WTC11 (cell line): ENCODE data around the gene DIAPH1. TPM values are rescaled to one million over a fixed set of nuclear protein-coding genes. Genes with fewer than 3 reads are reported as not detected.

Experiments
- ATAC-seq: fragments of 200-7000 bp; cut with Tn5 transposase; 2 replicates; pipeline ENCODE4 v1.10.0; 2021; ENCODE audit warnings: mild to moderate bottlenecking, moderate library complexity
- CTCF ChIA-PET: fragments of 300-600 bp; sonication (Branson Sonifier 250); formaldehyde crosslinking; loops from one replicate; lab custom pipeline; 2021; ENCODE audit warnings: antibody characterized with exemption; lab: Charles Lee
- POLR2A ChIA-PET: fragments of 350-600 bp; sonication (Branson Sonifier 250); formaldehyde crosslinking; loops from one replicate; lab custom pipeline; 2021; ENCODE audit warnings: antibody characterized with exemption; lab: Charles Lee
- DNase-seq: peaks from one replicate; pipeline ENCODE4 v3.0.0; 2021; ENCODE audit warnings: low spot score
- H3K27ac Mint-ChIP-seq: 2 replicates; pipeline ENCODE4 v1.8.0; 2021; ENCODE audit warnings: mixed read lengths
- H3K27me3 Mint-ChIP-seq: 2 replicates; pipeline ENCODE4 v1.8.0; 2021; ENCODE audit warnings: low read depth, mild to moderate bottlenecking, moderate library complexity, mixed read lengths
- H3K36me3 Mint-ChIP-seq: 2 replicates; pipeline ENCODE4 v1.8.0; 2021; ENCODE audit warnings: mixed read lengths
- H3K4me1 Mint-ChIP-seq: 2 replicates; pipeline ENCODE4 v1.8.0; 2022; ENCODE audit warnings: mixed read lengths
- H3K4me3 Mint-ChIP-seq: 2 replicates; pipeline ENCODE4 v1.8.0; 2021; ENCODE audit warnings: mild to moderate bottlenecking, moderate library complexity, mixed read lengths
- H3K9me3 Mint-ChIP-seq: 2 replicates; pipeline ENCODE4 v1.8.0; 2021; ENCODE audit warnings: mixed read lengths
- FOXK1 ChIP-seq: sonication (generic); formaldehyde crosslinking; IDR thresholded peaks from 2 replicates; pipeline ENCODE4 v1.8.0; 2022; ENCODE audit warnings: mild to moderate bottlenecking, moderate library complexity, missing genetic modification reagents
- GABPB1 ChIP-seq: sonication (generic); formaldehyde crosslinking; IDR thresholded peaks from 2 replicates; pipeline ENCODE4 v1.8.1; 2023; ENCODE audit warnings: mild to moderate bottlenecking, missing genetic modification reagents
- NFE2L1 ChIP-seq: sonication (generic); formaldehyde crosslinking; IDR thresholded peaks from 2 replicates; pipeline ENCODE4 v1.8.1; 2023; ENCODE audit warnings: missing genetic modification reagents
- RELA ChIP-seq: sonication (generic); formaldehyde crosslinking; IDR thresholded peaks from 2 replicates; pipeline ENCODE4 v1.8.1; 2022; ENCODE audit warnings: missing genetic modification reagents, mild to moderate bottlenecking, borderline replicate concordance
- SMAD4 ChIP-seq: sonication (generic); formaldehyde crosslinking; IDR thresholded peaks from 2 replicates; pipeline ENCODE4 v1.8.0; 2022; ENCODE audit warnings: mild to moderate bottlenecking, missing genetic modification reagents
- TCF7 ChIP-seq: sonication (generic); formaldehyde crosslinking; IDR thresholded peaks from 2 replicates; pipeline ENCODE4 v1.8.0; 2022; ENCODE audit warnings: mild to moderate bottlenecking, low read depth, missing genetic modification reagents, moderate library complexity
- TP53 ChIP-seq: sonication (generic); formaldehyde crosslinking; IDR thresholded peaks from 2 replicates; pipeline ENCODE4 v1.8.1; 2023; ENCODE audit warnings: mild to moderate bottlenecking, missing genetic modification reagents
- ZBTB21 ChIP-seq: sonication (generic); formaldehyde crosslinking; IDR thresholded peaks from 2 replicates; pipeline ENCODE4 v1.8.1; 2023; ENCODE audit warnings: mild to moderate bottlenecking, missing genetic modification reagents, borderline replicate concordance
- ZNF219 ChIP-seq: sonication (generic); formaldehyde crosslinking; IDR thresholded peaks from 2 replicates; pipeline ENCODE4 v1.8.0; 2023; ENCODE audit warnings: missing genetic modification reagents, mild to moderate bottlenecking, borderline replicate concordance
- ZNF317 ChIP-seq: sonication (generic); formaldehyde crosslinking; IDR thresholded peaks from 2 replicates; pipeline ENCODE4 v1.8.1; 2023; ENCODE audit warnings: low read depth, mild to moderate bottlenecking, moderate library complexity, missing genetic modification reagents, borderline replicate concordance
- total RNA-seq: library from RNA; stranded (reverse); gene quantifications from 3 replicates; pipeline ENCODE4 v1.2.3, GENCODE V29; 2021
- TF ChIP-seq, protein P1 (sequence below): fragments of 200-600 bp; IDR thresholded peaks from 2 replicates; pipeline ENCODE4 v1.8.0; 2022; ENCODE audit warnings: antibody characterized with exemption
- TF ChIP-seq, protein P2 (sequence below): sonication (generic); formaldehyde crosslinking; IDR thresholded peaks from 2 replicates; pipeline ENCODE4 v1.8.0; 2023; ENCODE audit warnings: mild to moderate bottlenecking, missing genetic modification reagents
- TF ChIP-seq, protein P3 (sequence below): sonication (generic); formaldehyde crosslinking; IDR thresholded peaks from 2 replicates; pipeline ENCODE4 v1.8.1; 2022; ENCODE audit warnings: mild to moderate bottlenecking, moderate library complexity, missing genetic modification reagents
- TF ChIP-seq, protein P4 (sequence below): sonication (generic); formaldehyde crosslinking; IDR thresholded peaks from 2 replicates; pipeline ENCODE4 v1.8.1; 2022; ENCODE audit warnings: missing genetic modification reagents, borderline replicate concordance
- TF ChIP-seq, protein P5 (sequence below): sonication (generic); formaldehyde crosslinking; IDR thresholded peaks from 2 replicates; pipeline ENCODE4 v1.8.1; 2023; ENCODE audit warnings: mild to moderate bottlenecking, moderate library complexity, missing genetic modification reagents
- TF ChIP-seq, protein P6 (sequence below): sonication (generic); formaldehyde crosslinking; IDR thresholded peaks from 2 replicates; pipeline ENCODE4 v1.8.1; 2023; ENCODE audit warnings: mild to moderate bottlenecking, missing genetic modification reagents
- TF ChIP-seq, protein P7 (sequence below): fragments of 250-450 bp; sonication (Bioruptor Pico); IDR thresholded peaks from 2 replicates; pipeline ENCODE4 v1.9.0; 2021; ENCODE audit warnings: mild to moderate bottlenecking
- TF ChIP-seq, protein P8 (sequence below): sonication (generic); formaldehyde crosslinking; IDR thresholded peaks from 2 replicates; pipeline ENCODE4 v1.8.1; 2023; ENCODE audit warnings: mild to moderate bottlenecking, missing genetic modification reagents, moderate library complexity
- TF ChIP-seq, protein P9 (sequence below): sonication (generic); formaldehyde crosslinking; IDR thresholded peaks from 2 replicates; pipeline ENCODE4 v1.8.0; 2023; ENCODE audit warnings: missing genetic modification reagents

The DIAPH1 gene
- total RNA-seq, 1 experiment from 2014 or later: 109 TPM

DNA sequence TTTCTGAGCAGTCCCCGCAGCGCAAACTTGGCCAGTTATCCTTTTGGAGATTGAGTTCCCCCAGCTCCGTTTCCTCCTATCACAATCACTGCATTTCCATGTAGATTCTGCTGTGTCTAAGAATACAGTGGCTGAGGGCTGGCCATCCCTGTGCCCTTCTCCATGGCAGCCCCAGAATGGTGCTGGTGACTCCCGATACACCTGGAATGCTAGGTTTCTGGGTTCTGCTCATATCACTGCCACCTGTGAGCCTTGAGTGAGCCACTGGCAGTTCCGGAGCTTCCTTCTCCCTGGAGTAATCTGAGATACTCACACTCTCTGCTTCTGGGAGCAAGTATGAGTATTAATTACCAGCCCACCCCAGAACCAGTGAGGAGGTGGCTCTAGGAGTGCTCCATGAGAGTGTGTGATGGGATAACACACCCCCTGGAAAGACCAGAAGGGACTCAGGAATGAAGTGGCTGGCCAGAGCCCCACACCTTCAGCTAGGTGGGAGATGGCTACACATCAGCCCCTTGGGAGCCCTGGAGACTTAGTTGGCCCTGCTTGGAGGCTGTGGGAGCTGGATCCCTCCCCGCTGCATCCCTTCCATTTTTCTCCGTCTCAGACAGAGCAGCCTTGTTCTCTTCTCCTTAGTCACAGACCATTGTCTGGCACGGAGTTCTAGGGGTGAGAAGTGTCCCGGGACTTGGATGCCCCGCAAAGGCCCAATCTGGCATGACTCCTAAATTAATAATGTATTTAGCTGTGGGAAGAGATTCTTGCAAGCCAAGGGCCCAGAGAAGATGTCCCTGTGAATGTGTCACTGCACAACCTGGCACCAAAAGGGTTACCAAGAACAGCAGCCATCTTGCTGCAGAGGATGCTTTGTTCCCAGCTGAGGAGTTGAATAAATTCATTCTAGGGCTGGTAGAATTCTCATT is 125.0 kb downstream of the DIAPH1 start (continued):
- TF ChIP-seq ZBTB21 (CRISPR knock-in tag): no peak
- TF ChIP-seq, all 79 proteins: peak for 0

DNA sequence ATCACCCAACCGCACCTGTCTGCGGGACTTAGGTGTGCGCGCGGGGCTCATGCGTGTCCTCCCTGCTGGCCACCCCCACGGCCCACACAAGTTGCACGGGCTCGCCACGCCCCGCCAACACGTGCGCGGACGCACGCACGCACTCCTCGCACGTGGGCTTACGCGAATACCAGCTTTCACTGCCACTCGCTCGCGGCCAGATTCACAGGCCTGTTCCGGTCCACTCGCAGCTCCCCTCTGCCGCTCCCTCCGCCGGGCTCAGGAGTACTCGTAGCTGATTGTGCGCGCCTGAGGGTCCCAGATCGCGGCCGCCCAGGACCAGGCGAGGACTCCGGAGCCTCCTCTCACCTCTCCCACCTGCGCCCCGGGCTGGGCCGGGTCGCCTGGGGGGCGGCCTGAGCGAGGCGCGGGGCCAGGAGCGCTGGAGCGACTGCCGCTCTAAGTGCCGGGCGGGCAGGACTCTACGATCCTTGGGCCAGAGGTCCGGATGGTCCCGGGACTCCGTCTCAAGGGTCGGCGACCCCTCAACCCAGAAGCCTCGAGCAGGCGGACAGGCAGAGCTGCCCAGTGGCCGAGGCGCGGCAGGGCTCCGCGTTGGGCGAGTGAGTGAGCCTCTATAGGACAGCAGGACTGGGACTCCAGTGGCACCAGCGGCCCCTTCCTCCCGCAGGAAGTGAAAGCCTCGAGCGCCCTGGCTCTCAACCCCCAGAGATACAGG is 126.5 kb downstream of the DIAPH1 start:
- CTCF ChIA-PET: interaction anchor here (0.8 to 6.8 kb wide), 18 partner anchors 9 to 300 kb away, joined by 3 to 113 read pairs (median 6); partner anchors contain the start of genes PCDHB10, PCDHB14, PCDHB15 and PCDHGA1
- POLR2A ChIA-PET: interaction anchor here (1.7 kb wide), 1 partner anchor 75 kb away, joined by 4 read pairs; the partner anchor contains the start of gene PCDHGB7
- DNase-seq: peak; percentile 49
- Mint-ChIP-seq H3K27ac (no peak overlapping the region), H3K36me3 (peaks cover 7% of the 10 kb centered on the region), H3K4me3 (peak overlapping the region; percentile 66), H3K27me3 (peaks cover 52% of the 10 kb centered on the region), H3K9me3 (no peaks in the 10 kb centered on the region), H3K4me1 (peaks cover 57% of the 10 kb centered on the region)
- peak; percentile 10 for ATAC-seq
- TF ChIP-seq FOXK1 (CRISPR knock-in tag) (peak; percentile 26; the same call in 1 of the 2 replicates), SMAD4 (CRISPR knock-in tag) (no peak), ZNF219 (CRISPR knock-in tag) (no peak), GABPB1 (no peak), TCF7 (CRISPR knock-in tag) (peak; percentile 79; the same call in 1 of the 2 replicates), ZNF317 (CRISPR knock-in tag) (0 out of 2 replicates have a peak, but pooled peaks have one; percentile 26), NFE2L1 (CRISPR knock-in tag) (no peak), RELA (CRISPR knock-in tag) (no peak), TP53 (CRISPR knock-in tag) (peak; percentile 82)
- TF ChIP-seq, protein P1, sequence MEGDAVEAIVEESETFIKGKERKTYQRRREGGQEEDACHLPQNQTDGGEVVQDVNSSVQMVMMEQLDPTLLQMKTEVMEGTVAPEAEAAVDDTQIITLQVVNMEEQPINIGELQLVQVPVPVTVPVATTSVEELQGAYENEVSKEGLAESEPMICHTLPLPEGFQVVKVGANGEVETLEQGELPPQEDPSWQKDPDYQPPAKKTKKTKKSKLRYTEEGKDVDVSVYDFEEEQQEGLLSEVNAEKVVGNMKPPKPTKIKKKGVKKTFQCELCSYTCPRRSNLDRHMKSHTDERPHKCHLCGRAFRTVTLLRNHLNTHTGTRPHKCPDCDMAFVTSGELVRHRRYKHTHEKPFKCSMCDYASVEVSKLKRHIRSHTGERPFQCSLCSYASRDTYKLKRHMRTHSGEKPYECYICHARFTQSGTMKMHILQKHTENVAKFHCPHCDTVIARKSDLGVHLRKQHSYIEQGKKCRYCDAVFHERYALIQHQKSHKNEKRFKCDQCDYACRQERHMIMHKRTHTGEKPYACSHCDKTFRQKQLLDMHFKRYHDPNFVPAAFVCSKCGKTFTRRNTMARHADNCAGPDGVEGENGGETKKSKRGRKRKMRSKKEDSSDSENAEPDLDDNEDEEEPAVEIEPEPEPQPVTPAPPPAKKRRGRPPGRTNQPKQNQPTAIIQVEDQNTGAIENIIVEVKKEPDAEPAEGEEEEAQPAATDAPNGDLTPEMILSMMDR: no peak
- TF ChIP-seq, protein P2, sequence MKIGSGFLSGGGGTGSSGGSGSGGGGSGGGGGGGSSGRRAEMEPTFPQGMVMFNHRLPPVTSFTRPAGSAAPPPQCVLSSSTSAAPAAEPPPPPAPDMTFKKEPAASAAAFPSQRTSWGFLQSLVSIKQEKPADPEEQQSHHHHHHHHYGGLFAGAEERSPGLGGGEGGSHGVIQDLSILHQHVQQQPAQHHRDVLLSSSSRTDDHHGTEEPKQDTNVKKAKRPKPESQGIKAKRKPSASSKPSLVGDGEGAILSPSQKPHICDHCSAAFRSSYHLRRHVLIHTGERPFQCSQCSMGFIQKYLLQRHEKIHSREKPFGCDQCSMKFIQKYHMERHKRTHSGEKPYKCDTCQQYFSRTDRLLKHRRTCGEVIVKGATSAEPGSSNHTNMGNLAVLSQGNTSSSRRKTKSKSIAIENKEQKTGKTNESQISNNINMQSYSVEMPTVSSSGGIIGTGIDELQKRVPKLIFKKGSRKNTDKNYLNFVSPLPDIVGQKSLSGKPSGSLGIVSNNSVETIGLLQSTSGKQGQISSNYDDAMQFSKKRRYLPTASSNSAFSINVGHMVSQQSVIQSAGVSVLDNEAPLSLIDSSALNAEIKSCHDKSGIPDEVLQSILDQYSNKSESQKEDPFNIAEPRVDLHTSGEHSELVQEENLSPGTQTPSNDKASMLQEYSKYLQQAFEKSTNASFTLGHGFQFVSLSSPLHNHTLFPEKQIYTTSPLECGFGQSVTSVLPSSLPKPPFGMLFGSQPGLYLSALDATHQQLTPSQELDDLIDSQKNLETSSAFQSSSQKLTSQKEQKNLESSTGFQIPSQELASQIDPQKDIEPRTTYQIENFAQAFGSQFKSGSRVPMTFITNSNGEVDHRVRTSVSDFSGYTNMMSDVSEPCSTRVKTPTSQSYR (CRISPR knock-in tag): no peak; the same call in 1 of the 2 replicates
- TF ChIP-seq, protein P3, sequence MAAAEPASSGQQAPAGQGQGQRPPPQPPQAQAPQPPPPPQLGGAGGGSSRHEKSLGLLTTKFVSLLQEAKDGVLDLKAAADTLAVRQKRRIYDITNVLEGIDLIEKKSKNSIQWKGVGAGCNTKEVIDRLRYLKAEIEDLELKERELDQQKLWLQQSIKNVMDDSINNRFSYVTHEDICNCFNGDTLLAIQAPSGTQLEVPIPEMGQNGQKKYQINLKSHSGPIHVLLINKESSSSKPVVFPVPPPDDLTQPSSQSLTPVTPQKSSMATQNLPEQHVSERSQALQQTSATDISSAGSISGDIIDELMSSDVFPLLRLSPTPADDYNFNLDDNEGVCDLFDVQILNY (CRISPR knock-in tag): peak; percentile 41
- TF ChIP-seq, protein P4, sequence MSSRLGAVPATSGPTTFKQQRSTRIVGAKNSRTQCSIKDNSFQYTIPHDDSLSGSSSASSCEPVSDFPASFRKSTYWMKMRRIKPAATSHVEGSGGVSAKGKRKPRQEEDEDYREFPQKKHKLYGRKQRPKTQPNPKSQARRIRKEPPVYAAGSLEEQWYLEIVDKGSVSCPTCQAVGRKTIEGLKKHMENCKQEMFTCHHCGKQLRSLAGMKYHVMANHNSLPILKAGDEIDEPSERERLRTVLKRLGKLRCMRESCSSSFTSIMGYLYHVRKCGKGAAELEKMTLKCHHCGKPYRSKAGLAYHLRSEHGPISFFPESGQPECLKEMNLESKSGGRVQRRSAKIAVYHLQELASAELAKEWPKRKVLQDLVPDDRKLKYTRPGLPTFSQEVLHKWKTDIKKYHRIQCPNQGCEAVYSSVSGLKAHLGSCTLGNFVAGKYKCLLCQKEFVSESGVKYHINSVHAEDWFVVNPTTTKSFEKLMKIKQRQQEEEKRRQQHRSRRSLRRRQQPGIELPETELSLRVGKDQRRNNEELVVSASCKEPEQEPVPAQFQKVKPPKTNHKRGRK (CRISPR knock-in tag): no peak
- TF ChIP-seq, protein P5, sequence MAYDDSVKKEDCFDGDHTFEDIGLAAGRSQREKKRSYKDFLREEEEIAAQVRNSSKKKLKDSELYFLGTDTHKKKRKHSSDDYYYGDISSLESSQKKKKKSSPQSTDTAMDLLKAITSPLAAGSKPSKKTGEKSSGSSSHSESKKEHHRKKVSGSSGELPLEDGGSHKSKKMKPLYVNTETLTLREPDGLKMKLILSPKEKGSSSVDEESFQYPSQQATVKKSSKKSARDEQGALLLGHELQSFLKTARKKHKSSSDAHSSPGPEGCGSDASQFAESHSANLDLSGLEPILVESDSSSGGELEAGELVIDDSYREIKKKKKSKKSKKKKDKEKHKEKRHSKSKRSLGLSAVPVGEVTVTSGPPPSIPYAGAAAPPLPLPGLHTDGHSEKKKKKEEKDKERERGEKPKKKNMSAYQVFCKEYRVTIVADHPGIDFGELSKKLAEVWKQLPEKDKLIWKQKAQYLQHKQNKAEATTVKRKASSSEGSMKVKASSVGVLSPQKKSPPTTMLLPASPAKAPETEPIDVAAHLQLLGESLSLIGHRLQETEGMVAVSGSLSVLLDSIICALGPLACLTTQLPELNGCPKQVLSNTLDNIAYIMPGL (CRISPR knock-in tag): peak; percentile 44; the same call in 1 of the 2 replicates
- TF ChIP-seq, protein P6, sequence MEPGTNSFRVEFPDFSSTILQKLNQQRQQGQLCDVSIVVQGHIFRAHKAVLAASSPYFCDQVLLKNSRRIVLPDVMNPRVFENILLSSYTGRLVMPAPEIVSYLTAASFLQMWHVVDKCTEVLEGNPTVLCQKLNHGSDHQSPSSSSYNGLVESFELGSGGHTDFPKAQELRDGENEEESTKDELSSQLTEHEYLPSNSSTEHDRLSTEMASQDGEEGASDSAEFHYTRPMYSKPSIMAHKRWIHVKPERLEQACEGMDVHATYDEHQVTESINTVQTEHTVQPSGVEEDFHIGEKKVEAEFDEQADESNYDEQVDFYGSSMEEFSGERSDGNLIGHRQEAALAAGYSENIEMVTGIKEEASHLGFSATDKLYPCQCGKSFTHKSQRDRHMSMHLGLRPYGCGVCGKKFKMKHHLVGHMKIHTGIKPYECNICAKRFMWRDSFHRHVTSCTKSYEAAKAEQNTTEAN (CRISPR knock-in tag): peak; percentile 63; the same call in 1 of the 2 replicates
- TF ChIP-seq, protein P7, sequence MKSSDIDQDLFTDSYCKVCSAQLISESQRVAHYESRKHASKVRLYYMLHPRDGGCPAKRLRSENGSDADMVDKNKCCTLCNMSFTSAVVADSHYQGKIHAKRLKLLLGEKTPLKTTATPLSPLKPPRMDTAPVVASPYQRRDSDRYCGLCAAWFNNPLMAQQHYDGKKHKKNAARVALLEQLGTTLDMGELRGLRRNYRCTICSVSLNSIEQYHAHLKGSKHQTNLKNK: no peak
- TF ChIP-seq, protein P8, sequence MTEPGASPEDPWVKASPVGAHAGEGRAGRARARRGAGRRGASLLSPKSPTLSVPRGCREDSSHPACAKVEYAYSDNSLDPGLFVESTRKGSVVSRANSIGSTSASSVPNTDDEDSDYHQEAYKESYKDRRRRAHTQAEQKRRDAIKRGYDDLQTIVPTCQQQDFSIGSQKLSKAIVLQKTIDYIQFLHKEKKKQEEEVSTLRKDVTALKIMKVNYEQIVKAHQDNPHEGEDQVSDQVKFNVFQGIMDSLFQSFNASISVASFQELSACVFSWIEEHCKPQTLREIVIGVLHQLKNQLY (CRISPR knock-in tag): 0 out of 2 replicates have a peak, but pooled peaks have one; percentile 67
- TF ChIP-seq, protein P9, sequence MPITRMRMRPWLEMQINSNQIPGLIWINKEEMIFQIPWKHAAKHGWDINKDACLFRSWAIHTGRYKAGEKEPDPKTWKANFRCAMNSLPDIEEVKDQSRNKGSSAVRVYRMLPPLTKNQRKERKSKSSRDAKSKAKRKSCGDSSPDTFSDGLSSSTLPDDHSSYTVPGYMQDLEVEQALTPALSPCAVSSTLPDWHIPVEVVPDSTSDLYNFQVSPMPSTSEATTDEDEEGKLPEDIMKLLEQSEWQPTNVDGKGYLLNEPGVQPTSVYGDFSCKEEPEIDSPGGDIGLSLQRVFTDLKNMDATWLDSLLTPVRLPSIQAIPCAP (CRISPR knock-in tag): no peak
